GM21576 (cell line): ENCODE measurements around the gene FGF22.
"Not testable (repeated sequence)": the region's sequence is repeated elsewhere in the genome, so short reads cannot be mapped to it uniquely, and the experiment has no call there.

Source experiments
- ATAC-seq: cut with Tn5 transposase; IDR thresholded peaks from one replicate; pipeline ENCODE4 v1.9.1; 2021; ENCODE audit warnings: mild to moderate bottlenecking, moderate library complexity; ENCODE audit not compliant: unreplicated experiment

Gene FGF22

GRCh38 chr19:620166-620862 lies 19.4 kb upstream of the FGF22 start:
- no peak for ATAC-seq

GRCh38 chr19:621191-621590 lies 18.5 kb upstream of the FGF22 start:
- not testable (repeated sequence) for ATAC-seq

- no peak for ATAC-seq
These were observed 17.9 kb upstream of the FGF22 start for GRCh38 chr19:621819-622218.

- ATAC-seq: no peak
These were observed 17.0 kb upstream of the FGF22 start for GRCh38 chr19:622666-623065.

GRCh38 chr19:623175-623916 lies 16.3 kb upstream of the FGF22 start:
- ATAC-seq: no peak

- ATAC-seq: no peak
These were observed 15.7 kb upstream of the FGF22 start for GRCh38 chr19:623974-624373.

GRCh38 chr19:624433-625109 lies 15.1 kb upstream of the FGF22 start:
- ATAC-seq: no peak

DNA sequence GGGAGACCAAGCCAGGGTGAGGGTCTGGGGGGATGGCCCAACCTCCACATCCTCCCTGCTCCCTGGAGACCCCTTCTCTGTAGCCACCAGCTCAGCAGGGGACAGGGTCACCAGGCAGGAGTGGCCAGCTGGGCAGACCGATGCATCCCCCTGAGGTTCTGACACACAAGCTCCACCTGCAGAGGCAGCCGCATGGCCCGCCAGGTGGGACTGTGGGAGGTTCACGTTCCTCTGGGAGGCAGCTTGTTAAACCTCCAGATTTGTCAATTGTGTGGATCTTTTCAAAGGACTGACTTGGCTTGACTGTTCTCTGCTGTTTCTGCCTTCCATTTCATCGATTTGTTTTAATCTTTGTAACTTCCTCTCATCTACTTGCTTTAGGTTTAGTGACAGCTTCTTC lies 14.4 kb upstream of the FGF22 start:
- no peak for ATAC-seq

DNA sequence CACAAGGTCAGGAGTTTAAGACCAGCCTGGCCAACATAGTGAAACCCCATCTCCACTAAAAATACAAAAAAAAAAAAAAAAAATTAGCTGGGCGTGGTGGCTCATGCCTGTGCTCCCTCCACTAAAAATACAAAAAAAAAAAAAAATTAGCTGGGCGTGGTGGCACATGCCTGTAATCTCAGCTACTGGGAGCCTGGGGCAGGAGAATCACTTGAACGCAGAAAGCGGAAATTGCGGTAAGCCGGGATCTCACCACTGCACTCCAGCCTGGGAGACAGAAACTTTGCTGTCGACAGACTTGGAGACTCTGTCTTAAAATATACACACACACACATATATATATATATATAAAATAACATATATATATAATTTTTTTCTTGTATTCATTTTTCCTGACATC lies 13.1 kb upstream of the FGF22 start:
- not testable (repeated sequence) for ATAC-seq

GRCh38 chr19:628168-628567 lies 11.5 kb upstream of the FGF22 start:
- ATAC-seq: no peak

GRCh38 chr19:629515-629914 lies 10.2 kb upstream of the FGF22 start:
- ATAC-seq: not testable (repeated sequence)

DNA sequence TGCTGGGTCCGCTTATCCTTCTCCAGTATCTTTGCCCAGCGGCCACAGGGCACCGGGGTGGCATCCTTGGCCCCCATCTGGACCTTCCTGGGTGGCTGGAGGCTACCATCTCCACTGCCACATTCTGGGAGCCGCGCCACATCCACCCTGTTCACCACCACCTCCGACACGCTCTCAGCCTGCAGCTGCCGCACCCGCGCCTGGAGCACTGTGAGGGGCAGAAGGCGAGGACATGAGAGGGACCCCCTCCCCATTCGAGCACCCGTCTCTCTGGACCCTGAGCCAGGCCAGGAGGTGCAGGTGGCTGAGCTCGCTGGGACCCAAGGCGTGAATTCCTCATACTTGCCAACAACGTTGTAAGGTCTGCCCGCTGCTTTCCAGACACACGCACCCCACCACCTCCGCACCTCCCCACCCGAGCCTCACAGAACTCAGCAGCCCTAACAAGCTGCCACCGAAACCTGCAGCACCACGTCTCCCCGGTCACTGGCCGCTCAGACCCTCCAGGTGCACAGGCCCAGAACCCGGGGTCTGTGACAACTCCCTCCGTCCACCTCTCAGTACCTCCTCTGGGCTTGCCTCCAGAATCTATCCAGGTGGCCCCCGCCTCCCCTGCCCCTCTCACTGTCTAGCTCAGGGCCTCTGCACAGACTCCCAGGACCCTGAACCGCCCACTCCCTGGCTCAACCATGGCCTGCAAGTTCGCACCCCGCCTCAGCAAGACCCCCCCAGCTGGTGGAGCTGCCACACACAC lies 9.5 kb upstream of the FGF22 start:
- no peak for ATAC-seq

GRCh38 chr19:632579-633067 lies 7.1 kb upstream of the FGF22 start:
- peak; percentile 17 for ATAC-seq

- ATAC-seq: peak; percentile 76
These were observed 6.5 kb upstream of the FGF22 start, which contains the start of gene POLRMT for GRCh38 chr19:633068-633785. Gene POLRMT (minus strand): TSS chr19:633537. CDS start chr19:633512, 25 bp downstream.

GRCh38 chr19:633786-634639 lies 5.7 kb upstream of the FGF22 start:
- no peak for ATAC-seq

DNA sequence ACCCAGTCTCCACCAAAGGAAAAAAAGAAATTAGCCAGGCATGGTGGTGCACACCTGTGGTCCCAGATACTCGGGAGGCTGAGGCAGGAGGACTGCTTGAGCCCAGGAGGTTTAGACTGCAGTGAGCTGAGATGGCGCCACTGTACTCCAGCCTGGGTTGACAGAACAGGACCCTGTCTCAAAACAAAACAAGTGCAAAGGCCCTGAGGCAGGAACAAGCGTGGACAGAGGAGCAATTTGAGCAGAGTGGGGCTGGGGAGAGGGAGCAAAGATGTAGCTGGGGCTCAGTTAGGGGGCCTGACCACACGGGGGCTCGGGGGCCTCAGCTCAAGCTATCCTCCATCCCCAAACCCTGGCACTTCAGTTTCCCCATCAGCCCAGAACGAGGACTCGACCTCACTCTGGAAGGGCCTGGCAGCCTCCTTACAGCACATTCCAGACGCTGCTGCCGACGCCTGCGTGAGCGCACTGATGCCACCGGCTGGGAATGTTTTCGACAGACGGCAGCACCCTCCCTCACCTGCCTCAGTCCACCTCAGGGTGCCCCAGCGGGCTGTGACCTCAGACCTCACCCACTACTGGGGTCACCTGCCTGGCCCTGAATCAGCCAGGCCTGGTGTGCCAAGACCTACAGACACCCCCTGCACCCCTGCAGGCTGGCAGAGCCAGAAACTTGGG lies 4.6 kb upstream of the FGF22 start:
- ATAC-seq: no peak

DNA sequence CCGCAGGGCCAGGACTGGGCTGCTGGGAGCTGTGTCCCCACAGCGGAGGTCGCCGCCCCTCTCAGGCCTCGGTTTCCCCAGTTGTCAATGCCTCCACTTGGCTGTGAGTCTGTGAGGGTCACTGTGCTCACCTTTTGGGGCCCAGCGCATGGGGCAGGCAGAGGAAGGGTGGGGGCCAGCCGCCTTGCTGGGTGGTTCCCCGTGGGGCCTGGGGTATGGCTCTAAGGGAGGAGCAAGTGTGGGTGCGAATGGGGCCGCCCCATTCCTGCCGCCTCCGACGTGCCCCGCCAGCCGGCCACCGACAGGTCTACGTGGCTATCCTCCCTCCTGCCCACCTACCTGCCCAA lies 800 bp upstream of the FGF22 start:
- ATAC-seq: no peak

- no peak for ATAC-seq
These were observed 481 bp downstream of the FGF22 start for GRCh38 chr19:640161-640558.

DNA sequence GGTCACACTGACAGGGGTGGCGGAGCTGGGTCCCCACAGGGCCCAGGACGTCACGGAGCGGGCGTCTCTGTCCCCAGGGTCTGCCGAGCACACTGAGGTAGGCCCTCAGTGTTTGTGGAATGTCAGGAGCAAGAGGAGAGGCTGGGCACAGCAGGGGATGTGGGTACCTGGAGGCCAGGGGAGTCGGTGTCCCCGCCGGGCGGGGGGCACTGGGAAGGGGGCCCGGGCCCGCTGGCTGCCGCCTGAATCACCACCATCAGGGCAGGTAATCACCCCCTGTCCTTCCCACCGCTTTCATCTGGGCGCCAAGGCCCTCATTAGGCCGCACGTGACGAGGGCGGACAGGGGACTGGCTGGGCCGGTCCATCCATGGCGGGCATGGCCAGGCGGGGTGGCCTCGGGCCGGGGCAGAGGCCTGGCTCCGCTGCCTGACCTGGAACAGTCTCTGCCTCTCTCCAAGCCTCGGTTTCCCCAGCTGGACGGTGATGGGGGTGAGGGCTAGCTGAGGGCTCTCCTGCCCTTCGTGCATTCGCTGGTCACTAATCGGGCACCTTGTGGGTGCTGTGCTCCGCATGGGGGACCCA lies 1.0 kb downstream of the FGF22 start:
- ATAC-seq: no peak
